SJSA1 (cell line): ENCODE measurements around the gene MSH5. TPM values are rescaled to one million over a fixed set of nuclear protein-coding genes. Genes with fewer than 3 reads are reported as not detected.
"Not testable (repeated sequence)": the region's sequence is repeated elsewhere in the genome, so short reads cannot be mapped to it uniquely, and the experiment has no call there.

ENCODE experiments used
- DNase-seq, 2 experiments: peaks; one replicate each; pipeline ENCODE4 v3.0.0-alpha.2; 2015 to 2020; ENCODE audit warnings: low spot score in 2 of 2, low read depth in 1 of 2
- H3K27ac ChIP-seq: fragments of 250-450 bp; sonication (Bioruptor Pico); 2 replicates; pipeline ENCODE4 v1.5.1; 2020; ENCODE audit warnings: mild to moderate bottlenecking, moderate library complexity
- H3K27me3 ChIP-seq: fragments of 250-450 bp; sonication (Bioruptor Pico); replicated peaks from 2 replicates; pipeline ENCODE4 v1.5.1; 2020; ENCODE audit warnings: mild to moderate bottlenecking, moderate library complexity
- H3K36me3 ChIP-seq: fragments of 250-450 bp; sonication (Bioruptor Pico); 2 replicates; pipeline ENCODE4 v1.5.1; 2020; ENCODE audit warnings: mild to moderate bottlenecking
- H3K4me1 ChIP-seq: fragments of 250-450 bp; sonication (Bioruptor Pico); replicated peaks from 2 replicates; pipeline ENCODE4 v1.6.1; 2021; ENCODE audit warnings: mild to moderate bottlenecking
- H3K4me3 ChIP-seq: fragments of 250-450 bp; sonication (Bioruptor Pico); 2 replicates; pipeline ENCODE4 v1.5.1; 2020; ENCODE audit warnings: mild to moderate bottlenecking
- H3K9me3 ChIP-seq: fragments of 250-450 bp; sonication (Bioruptor Pico); replicated peaks from 2 replicates; pipeline ENCODE4 v1.5.1; 2020; ENCODE audit warnings: mild to moderate bottlenecking
- total RNA-seq: library from RNA; depleted of rRNA; stranded (reverse); fragments of >200 nt; shearing (Covaris generic); gene quantifications from 2 replicates; pipeline ENCODE4 v1.2.3, GENCODE V29; 2014

The MSH5 gene
- total RNA-seq, 1 experiment from 2014 or later: 16.7 TPM

GRCh38 chr6:31705931-31706330, 33.9 kb upstream of the MSH5 start:
- Histone ChIP-seq H3K9me3 (no peaks in the 10 kb centered on the region), H3K4me1 (peaks cover 21% of the 10 kb centered on the region), H3K4me3 (no peak overlapping the region), H3K27ac (no peak overlapping the region), H3K36me3 (0 out of 2 replicates have a peak, but pooled peaks cover 4% of the 10 kb centered on the region), H3K27me3 (no peaks in the 10 kb centered on the region)
- DNase-seq: no peak

- no peak for DNase-seq
- H3K27me3 ChIP-seq: no peaks in the 10 kb centered on the region
- no peaks in the 10 kb centered on the region for H3K9me3 ChIP-seq
- H3K27ac ChIP-seq: no peak within 1 kb of the TSS
- 0 out of 2 replicates have a peak, but pooled peaks cover under 1% of the 10 kb centered on the region for H3K36me3 ChIP-seq
- peaks cover 19% of the 10 kb centered on the region for H3K4me1 ChIP-seq
- H3K4me3 ChIP-seq: no peak within 1 kb of the TSS
Measured at GRCh38 chr6:31706599-31706998, 33.2 kb upstream of the MSH5 start, which contains the start of gene LY6G6F. TSS of gene LY6G6F (plus strand) at chr6:31706866. CDS start at chr6:31706907, 41 bp downstream.

- Histone ChIP-seq H3K4me1 (peaks cover 15% of the 10 kb centered on the region), H3K27ac (no peak overlapping the region), H3K27me3 (no peaks in the 10 kb centered on the region), H3K36me3 (no peaks in the 10 kb centered on the region), H3K9me3 (no peaks in the 10 kb centered on the region), H3K4me3 (no peak overlapping the region)
- DNase-seq: no peak
Measured at GRCh38 chr6:31707701-31708100, 32.1 kb upstream of the MSH5 start.

GRCh38 chr6:31708224-31708623, 31.6 kb upstream of the MSH5 start:
- H3K4me3 ChIP-seq: no peak overlapping the region
- H3K27ac ChIP-seq: no peak overlapping the region
- DNase-seq: no peak
- H3K36me3 ChIP-seq: no peaks in the 10 kb centered on the region
- H3K9me3 ChIP-seq: no peaks in the 10 kb centered on the region
- no peaks in the 10 kb centered on the region for H3K27me3 ChIP-seq
- H3K4me1 ChIP-seq: peaks cover 15% of the 10 kb centered on the region

GRCh38 chr6:31709157-31709556, 30.6 kb upstream of the MSH5 start:
- H3K4me3 ChIP-seq, H3K4me1 ChIP-seq, DNase-seq, H3K27me3 ChIP-seq, H3K36me3 ChIP-seq, H3K27ac ChIP-seq, H3K9me3 ChIP-seq: not testable (repeated sequence)

- no peaks in the 10 kb centered on the region for H3K9me3 ChIP-seq
- peaks cover 3% of the 10 kb centered on the region; the same call in 1 of the 2 replicates for H3K4me1 ChIP-seq
- no peak overlapping the region for H3K4me3 ChIP-seq
- H3K27me3 ChIP-seq: no peaks in the 10 kb centered on the region
- H3K27ac ChIP-seq: no peak overlapping the region
- DNase-seq: no peak
- H3K36me3 ChIP-seq: no peaks in the 10 kb centered on the region
Measured at GRCh38 chr6:31710523-31711219, 29.1 kb upstream of the MSH5 start.

GRCh38 chr6:31711233-31711632, 28.6 kb upstream of the MSH5 start:
- DNase-seq: no peak
- H3K9me3 ChIP-seq: no peaks in the 10 kb centered on the region
- H3K4me1 ChIP-seq: peaks cover 3% of the 10 kb centered on the region; the same call in 1 of the 2 replicates
- H3K27ac ChIP-seq: no peak overlapping the region
- H3K4me3 ChIP-seq: no peak overlapping the region
- H3K36me3 ChIP-seq: no peaks in the 10 kb centered on the region
- H3K27me3 ChIP-seq: no peaks in the 10 kb centered on the region

GRCh38 chr6:31712296-31712695, 27.5 kb upstream of the MSH5 start:
- Histone ChIP-seq H3K27me3 (no peaks in the 10 kb centered on the region), H3K9me3 (no peaks in the 10 kb centered on the region), H3K4me1 (peaks cover 3% of the 10 kb centered on the region; the same call in 1 of the 2 replicates), H3K36me3 (no peaks in the 10 kb centered on the region), H3K27ac (no peak overlapping the region), H3K4me3 (no peak overlapping the region)
- no peak for DNase-seq

GRCh38 chr6:31713465-31713864, 26.3 kb upstream of the MSH5 start:
- Histone ChIP-seq H3K36me3 (no peaks in the 10 kb centered on the region), H3K9me3 (no peaks in the 10 kb centered on the region), H3K27me3 (no peaks in the 10 kb centered on the region), H3K4me1 (peaks cover 3% of the 10 kb centered on the region; the same call in 1 of the 2 replicates), H3K4me3 (no peak overlapping the region), H3K27ac (no peak overlapping the region)
- no peak for DNase-seq

- H3K27ac ChIP-seq: no peak overlapping the region
- DNase-seq: no peak
- no peak overlapping the region for H3K4me3 ChIP-seq
- no peaks in the 10 kb centered on the region for H3K36me3 ChIP-seq
- H3K9me3 ChIP-seq: no peaks in the 10 kb centered on the region
- H3K27me3 ChIP-seq: no peaks in the 10 kb centered on the region
- H3K4me1 ChIP-seq: peaks cover 3% of the 10 kb centered on the region; the same call in 1 of the 2 replicates
Measured at GRCh38 chr6:31713991-31714684, 25.7 kb upstream of the MSH5 start.

GRCh38 chr6:31715022-31715958, 24.5 kb upstream of the MSH5 start, which contains the start of gene LY6G6D:
TSS of gene LY6G6D (plus strand) at chr6:31715348. CDS start at chr6:31715356, 8 bp downstream.
- no peak for DNase-seq
- H3K27ac ChIP-seq: no peak within 1 kb of the TSS
- no peaks in the 10 kb centered on the region for H3K27me3 ChIP-seq
- H3K36me3 ChIP-seq: no peaks in the 10 kb centered on the region
- H3K9me3 ChIP-seq: no peaks in the 10 kb centered on the region
- no peak within 1 kb of the TSS for H3K4me3 ChIP-seq
- H3K4me1 ChIP-seq: peaks cover 3% of the 10 kb centered on the region; the same call in 1 of the 2 replicates

- H3K36me3 ChIP-seq: no peaks in the 10 kb centered on the region
- no peak for DNase-seq
- H3K27me3 ChIP-seq: no peaks in the 10 kb centered on the region
- H3K4me1 ChIP-seq: peaks cover 3% of the 10 kb centered on the region; the same call in 1 of the 2 replicates
- H3K27ac ChIP-seq: no peak overlapping the region
- no peak overlapping the region for H3K4me3 ChIP-seq
- no peaks in the 10 kb centered on the region for H3K9me3 ChIP-seq
Measured at GRCh38 chr6:31717499-31718222, 22.1 kb upstream of the MSH5 start.

- Histone ChIP-seq H3K9me3 (no peaks in the 10 kb centered on the region), H3K4me3 (no peak overlapping the region), H3K4me1 (peaks cover 3% of the 10 kb centered on the region; the same call in 1 of the 2 replicates), H3K27me3 (no peaks in the 10 kb centered on the region), H3K27ac (no peak overlapping the region), H3K36me3 (no peaks in the 10 kb centered on the region)
- no peak for DNase-seq
Measured at GRCh38 chr6:31718265-31718664, 21.5 kb upstream of the MSH5 start.
